Body of pancreas (tissue), 4 donors: ENCODE data around the gene LTB.

Source experiments
- POLR2A ChIP-seq, 3 donors: fragments of 450-650 bp; IDR thresholded peaks; one replicate each; pipeline ENCODE4 v1.6.1; 2016; ENCODE audit warnings: antibody characterized with exemption in 3 of 3, mild to moderate bottlenecking in 2 of 3
- TF ChIP-seq, protein P1 (sequence below), 7 experiments: fragments of 450-650 bp in 4 of 7; fragments of 200-600 bp in 3 of 7; sonication (generic) in 3 of 7; IDR thresholded peaks; one replicate each; pipeline ENCODE4 v1.5.1; 2016 to 2019; ENCODE audit warnings: antibody characterized with exemption in 7 of 7

DNA sequence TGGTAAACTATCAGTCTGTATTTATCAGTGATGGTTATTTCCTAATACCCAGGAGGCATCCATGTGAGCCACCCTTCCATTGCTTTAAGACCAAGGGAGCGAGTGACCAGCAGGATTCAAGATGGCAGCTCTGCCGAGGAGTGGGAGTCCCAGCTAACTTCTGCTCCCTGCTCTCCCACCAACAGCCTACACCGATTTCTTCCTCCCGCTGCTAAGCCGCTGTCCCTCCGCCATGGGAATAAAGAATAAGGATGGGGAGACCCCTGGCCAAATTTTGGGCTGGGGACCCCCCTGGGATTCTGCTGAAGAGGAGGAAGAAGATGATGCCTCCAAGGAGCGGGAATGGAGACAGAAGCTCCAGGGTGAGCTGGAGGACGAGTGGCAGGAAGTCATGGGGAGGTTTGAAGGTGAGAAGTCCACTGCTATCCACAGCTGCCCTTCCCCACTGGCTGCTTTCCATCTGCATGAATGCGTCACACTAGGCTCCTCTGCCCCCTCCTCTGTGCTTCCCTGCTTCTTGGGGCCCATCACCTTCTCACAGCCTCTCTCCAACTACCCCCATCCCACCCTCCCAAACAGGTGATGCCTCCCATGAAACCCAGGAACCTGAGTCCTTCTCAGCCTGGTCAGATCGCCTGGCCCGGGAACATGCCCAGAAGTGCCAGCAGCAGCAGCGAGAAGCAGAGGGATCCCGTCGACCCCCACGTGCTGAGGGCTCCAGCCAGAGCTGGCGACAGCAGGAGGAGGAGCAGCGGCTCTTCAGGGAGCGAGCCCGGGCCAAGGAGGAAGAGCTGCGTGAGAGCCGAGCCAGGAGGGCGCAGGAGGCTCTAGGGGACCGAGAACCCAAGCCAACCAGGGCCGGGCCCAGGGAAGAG, 24.5 kb downstream of the LTB start:
- TF ChIP-seq, protein P1, sequence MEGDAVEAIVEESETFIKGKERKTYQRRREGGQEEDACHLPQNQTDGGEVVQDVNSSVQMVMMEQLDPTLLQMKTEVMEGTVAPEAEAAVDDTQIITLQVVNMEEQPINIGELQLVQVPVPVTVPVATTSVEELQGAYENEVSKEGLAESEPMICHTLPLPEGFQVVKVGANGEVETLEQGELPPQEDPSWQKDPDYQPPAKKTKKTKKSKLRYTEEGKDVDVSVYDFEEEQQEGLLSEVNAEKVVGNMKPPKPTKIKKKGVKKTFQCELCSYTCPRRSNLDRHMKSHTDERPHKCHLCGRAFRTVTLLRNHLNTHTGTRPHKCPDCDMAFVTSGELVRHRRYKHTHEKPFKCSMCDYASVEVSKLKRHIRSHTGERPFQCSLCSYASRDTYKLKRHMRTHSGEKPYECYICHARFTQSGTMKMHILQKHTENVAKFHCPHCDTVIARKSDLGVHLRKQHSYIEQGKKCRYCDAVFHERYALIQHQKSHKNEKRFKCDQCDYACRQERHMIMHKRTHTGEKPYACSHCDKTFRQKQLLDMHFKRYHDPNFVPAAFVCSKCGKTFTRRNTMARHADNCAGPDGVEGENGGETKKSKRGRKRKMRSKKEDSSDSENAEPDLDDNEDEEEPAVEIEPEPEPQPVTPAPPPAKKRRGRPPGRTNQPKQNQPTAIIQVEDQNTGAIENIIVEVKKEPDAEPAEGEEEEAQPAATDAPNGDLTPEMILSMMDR (IDR thresholded peaks at IDR 0.05), result no peak
- no peak for TF ChIP-seq POLR2A (IDR thresholded peaks at IDR 0.05)
